Endothelial cell of umbilical vein (primary cell): ENCODE measurements around the gene PAK6.

Experiments
- CTCF ChIP-seq, 2 donors: IDR thresholded peaks; 1 replicate in 1 of 2; 2 replicates in 1 of 2; pipeline ENCODE4 v1.5.1; 2011; ENCODE audit warnings: low read length in 2 of 2, mild to moderate bottlenecking in 2 of 2, moderate library complexity in 2 of 2, control low read depth in 1 of 2, inconsistent platforms in 1 of 2, low read depth in 1 of 2; ENCODE audit not compliant: insufficient read depth in 1 of 2; ENCODE audit errors: extremely low read depth in 1 of 2
- EZH2 ChIP-seq: IDR thresholded peaks from 2 replicates; pipeline ENCODE4 v1.6.1; 2012; ENCODE audit warnings: borderline replicate concordance, low read depth, mild to moderate bottlenecking, moderate library complexity, low read length, inconsistent platforms; ENCODE audit not compliant: severe bottlenecking
- GATA2 ChIP-seq: IDR thresholded peaks from 2 replicates; pipeline ENCODE4 v1.7.0; 2011; ENCODE audit warnings: low read depth, mild to moderate bottlenecking, moderate library complexity, mixed read lengths, low read length; ENCODE audit not compliant: insufficient read length, insufficient read depth
- POLR2A ChIP-seq: IDR thresholded peaks from 2 replicates; pipeline ENCODE4 v1.6.1; 2012; ENCODE audit warnings: low read depth, mild to moderate bottlenecking, control low read depth, low read length
- POLR2AphosphoS5 ChIP-seq: IDR thresholded peaks from 2 replicates; pipeline ENCODE4 v1.6.1; 2012; ENCODE audit warnings: low read depth, mild to moderate bottlenecking, control low read depth, low read length, moderate library complexity; ENCODE audit not compliant: insufficient read depth
- TF ChIP-seq, protein P1 (sequence below): IDR thresholded peaks from 2 replicates; pipeline ENCODE4 v1.6.1; 2011; ENCODE audit not compliant: insufficient read depth, insufficient read length

- TF ChIP-seq CTCF (IDR thresholded peaks at IDR 0.05; ENCODE audit: extremely low read depth in 1 of 2, insufficient read depth in 1 of 2, low read depth in 1 of 2, low read length in 2 of 2), result no peak
- no peak for TF ChIP-seq POLR2A
- no peak for TF ChIP-seq EZH2
- TF ChIP-seq, protein P1, sequence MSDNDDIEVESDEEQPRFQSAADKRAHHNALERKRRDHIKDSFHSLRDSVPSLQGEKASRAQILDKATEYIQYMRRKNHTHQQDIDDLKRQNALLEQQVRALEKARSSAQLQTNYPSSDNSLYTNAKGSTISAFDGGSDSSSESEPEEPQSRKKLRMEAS, result no peak
- TF ChIP-seq POLR2AphosphoS5, result no peak
- TF ChIP-seq GATA2, result no peak
These were observed 7.0 kb downstream of the PAK6 start for GRCh38 chr15:40245666-40246450.
